IMR-90 (cell line): ENCODE data around the gene ZNF397.

ENCODE experiments used
- MAFK ChIP-seq: IDR thresholded peaks from 2 replicates; pipeline ENCODE4 v1.6.1; 2012; ENCODE audit warnings: low read depth, low read length, improper control_type of control experiment
- MAZ ChIP-seq: IDR thresholded peaks from 2 replicates; pipeline ENCODE4 v1.6.1; 2012; ENCODE audit warnings: low read depth, mild to moderate bottlenecking, low read length, improper control_type of control experiment, moderate library complexity, borderline replicate concordance
- RAD21 ChIP-seq: IDR thresholded peaks from 2 replicates; pipeline ENCODE4 v1.6.1; 2012; ENCODE audit warnings: low read length, improper control_type of control experiment
- TF ChIP-seq, protein P1 (sequence below): conservative IDR thresholded peaks from 2 replicates; pipeline ENCODE4 v1.5.1; 2012; ENCODE audit warnings: mild to moderate bottlenecking, low read depth, low read length, improper control_type of control experiment

DNA sequence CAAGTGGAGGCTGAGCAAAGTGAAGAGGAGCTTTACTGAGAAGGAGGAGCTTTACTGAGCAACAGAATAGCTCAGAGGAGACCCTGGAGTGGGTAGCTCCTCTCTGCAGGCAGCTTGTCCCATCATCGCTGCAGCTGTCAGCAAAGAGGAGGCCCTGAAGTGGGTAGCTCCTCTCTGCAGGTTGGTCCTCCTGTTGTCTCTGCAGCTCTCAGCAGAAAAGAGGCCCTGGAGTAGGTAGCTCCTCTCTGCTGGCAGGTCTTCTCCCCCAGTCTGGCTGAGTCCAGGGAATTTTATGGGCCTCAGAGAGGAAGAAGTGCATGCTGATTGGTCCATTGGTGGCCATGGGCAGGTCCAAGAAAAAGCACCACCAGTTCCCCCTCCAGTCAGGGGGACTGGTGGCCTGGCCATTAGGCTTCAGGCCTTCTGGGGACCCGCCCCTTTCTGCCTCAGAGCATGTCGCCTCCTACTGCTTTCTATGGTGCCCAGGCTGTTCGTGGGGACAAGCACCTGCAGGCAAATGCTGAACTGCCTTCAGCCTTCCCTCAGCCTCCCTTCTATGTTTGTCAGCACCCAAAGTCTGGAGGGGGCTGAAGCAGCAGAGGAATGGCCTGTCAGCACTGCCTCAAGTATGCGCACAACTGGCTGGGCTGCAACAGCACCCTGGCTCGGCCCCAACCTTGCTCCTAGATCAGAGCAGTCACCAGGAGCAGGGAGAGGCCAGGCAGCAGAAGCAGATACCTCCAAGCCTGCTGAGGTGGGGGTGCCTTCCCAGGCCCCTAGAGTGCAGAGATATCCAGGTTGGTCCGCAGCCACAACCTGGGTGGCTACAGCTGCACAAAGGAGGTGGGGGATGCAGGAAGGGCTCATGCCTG lies 43.3 kb downstream of the ZNF397 start:
- TF ChIP-seq MAZ = no peak
- no peak for TF ChIP-seq RAD21
- TF ChIP-seq, protein P1, sequence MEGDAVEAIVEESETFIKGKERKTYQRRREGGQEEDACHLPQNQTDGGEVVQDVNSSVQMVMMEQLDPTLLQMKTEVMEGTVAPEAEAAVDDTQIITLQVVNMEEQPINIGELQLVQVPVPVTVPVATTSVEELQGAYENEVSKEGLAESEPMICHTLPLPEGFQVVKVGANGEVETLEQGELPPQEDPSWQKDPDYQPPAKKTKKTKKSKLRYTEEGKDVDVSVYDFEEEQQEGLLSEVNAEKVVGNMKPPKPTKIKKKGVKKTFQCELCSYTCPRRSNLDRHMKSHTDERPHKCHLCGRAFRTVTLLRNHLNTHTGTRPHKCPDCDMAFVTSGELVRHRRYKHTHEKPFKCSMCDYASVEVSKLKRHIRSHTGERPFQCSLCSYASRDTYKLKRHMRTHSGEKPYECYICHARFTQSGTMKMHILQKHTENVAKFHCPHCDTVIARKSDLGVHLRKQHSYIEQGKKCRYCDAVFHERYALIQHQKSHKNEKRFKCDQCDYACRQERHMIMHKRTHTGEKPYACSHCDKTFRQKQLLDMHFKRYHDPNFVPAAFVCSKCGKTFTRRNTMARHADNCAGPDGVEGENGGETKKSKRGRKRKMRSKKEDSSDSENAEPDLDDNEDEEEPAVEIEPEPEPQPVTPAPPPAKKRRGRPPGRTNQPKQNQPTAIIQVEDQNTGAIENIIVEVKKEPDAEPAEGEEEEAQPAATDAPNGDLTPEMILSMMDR = no peak
- no peak for TF ChIP-seq MAFK
